B cell (primary cell): ENCODE measurements around the gene ZNF516.

Source experiments
- CTCF ChIP-seq: fragments of 200-600 bp; IDR thresholded peaks from one replicate; pipeline ENCODE4 v1.8.0; 2022; ENCODE audit warnings: antibody characterized with exemption, mild to moderate bottlenecking
- EZH2 ChIP-seq: IDR thresholded peaks from 2 replicates; pipeline ENCODE4 v1.6.1; 2012; ENCODE audit warnings: borderline replicate concordance, low read depth, mild to moderate bottlenecking, moderate library complexity, low read length; ENCODE audit not compliant: insufficient read depth, poor library complexity, severe bottlenecking

DNA sequence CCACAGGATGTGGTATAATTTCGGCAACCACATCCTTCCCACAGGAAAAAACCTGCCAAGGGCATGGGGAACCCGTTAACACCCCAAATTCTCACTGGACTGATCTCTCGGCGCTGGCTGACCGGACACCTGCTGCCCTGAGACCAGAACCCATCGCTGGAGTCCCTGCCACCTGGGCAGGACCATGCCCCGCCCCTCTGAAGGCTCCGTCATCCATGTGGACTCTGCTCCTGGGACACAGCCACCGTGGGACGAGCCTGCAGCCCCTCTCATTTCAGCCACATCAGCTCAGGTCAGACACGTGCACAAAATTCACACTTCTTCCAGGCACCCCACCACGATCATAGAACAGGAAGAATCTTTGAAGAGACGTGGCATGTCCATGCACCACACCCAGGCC, 108.2 kb downstream of the ZNF516 start:
- TF ChIP-seq EZH2, result no peak
- TF ChIP-seq CTCF, result no peak
